Forelimb muscle (tissue), 1 donor: ENCODE results near the gene TTC39A. TPM values are rescaled to one million over a fixed set of nuclear protein-coding genes. Genes with fewer than 3 reads are reported as not detected.
"Not testable (repeated sequence)": the region's sequence is repeated elsewhere in the genome, so short reads cannot be mapped to it uniquely, and the experiment has no call there.

Experiments
- DNase-seq: peaks from one replicate; pipeline ENCODE4 v3.0.0-alpha.2; 2013; ENCODE audit warnings: low read depth
- polyA plus RNA-seq: library from polyadenylated mRNA; unstranded; fragments of 120-200 nt; gene quantifications from one replicate; pipeline ENCODE4 v1.2.1, GENCODE V29; 2013; ENCODE audit not compliant: insufficient read length

TTC39A gene
- polyA plus RNA-seq, 1 donor: 3.9 TPM

GRCh38 chr1:51266791-51267190, 63.6 kb downstream of the TTC39A start:
- DNase-seq: no peak

- no peak for DNase-seq
Measured at GRCh38 chr1:51266181-51266580, 64.2 kb downstream of the TTC39A start.

- no peak for DNase-seq
Measured at GRCh38 chr1:51265618-51266017, 64.7 kb downstream of the TTC39A start.

GRCh38 chr1:51264451-51264850, 65.9 kb downstream of the TTC39A start:
- peak; percentile 53 for DNase-seq

GRCh38 chr1:51263147-51263877, 67.0 kb downstream of the TTC39A start:
- no peak for DNase-seq

- no peak for DNase-seq
Measured at GRCh38 chr1:51255331-51255730, 75.0 kb downstream of the TTC39A start.

GRCh38 chr1:51253691-51254090, 76.7 kb downstream of the TTC39A start:
- DNase-seq: no peak

- DNase-seq: no peak
Measured at GRCh38 chr1:51252366-51252765, 78.0 kb downstream of the TTC39A start.

GRCh38 chr1:51251165-51251564, 79.2 kb downstream of the TTC39A start:
- DNase-seq: not testable (repeated sequence)

- DNase-seq: not testable (repeated sequence)
Measured at GRCh38 chr1:51250729-51251128, 79.6 kb downstream of the TTC39A start.

GRCh38 chr1:51249445-51249844, 80.9 kb downstream of the TTC39A start:
- no peak for DNase-seq

GRCh38 chr1:51247499-51247898, 82.9 kb downstream of the TTC39A start:
- DNase-seq: no peak

GRCh38 chr1:51247022-51247421, 83.3 kb downstream of the TTC39A start:
- DNase-seq: no peak

GRCh38 chr1:51242546-51242945, 87.8 kb downstream of the TTC39A start:
- DNase-seq: no peak

GRCh38 chr1:51241119-51241518, 89.2 kb downstream of the TTC39A start:
- DNase-seq: no peak

- no peak for DNase-seq
Measured at GRCh38 chr1:51240084-51240483, 90.3 kb downstream of the TTC39A start.

- no peak for DNase-seq
Measured at GRCh38 chr1:51238034-51238403, 92.3 kb downstream of the TTC39A start.

- no peak for DNase-seq
Measured at GRCh38 chr1:51237351-51238033, 92.9 kb downstream of the TTC39A start.

Other genes with a start within 250 kb of the TTC39A start
- not detected for gene C1orf185, start 228.3 kb downstream of the TTC39A start, polyA plus RNA-seq
- gene RNF11, start 94.3 kb downstream of the TTC39A start, polyA plus RNA-seq: 113 TPM
- gene EPS15, start 188.7 kb upstream of the TTC39A start, polyA plus RNA-seq: 28.7 TPM